Brain microvascular endothelial cell (primary cell): ENCODE measurements around the gene PGA4.

ENCODE experiments used
- DNase-seq: peaks from one replicate; pipeline ENCODE4 v3.0.0-alpha.2; 2020
- H3K27ac ChIP-seq: fragments of 250-450 bp; sonication (Bioruptor Pico); 2 replicates; pipeline ENCODE4 v1.5.1; 2020; ENCODE audit warnings: mild to moderate bottlenecking, moderate library complexity
- H3K27me3 ChIP-seq: fragments of 250-450 bp; sonication (Bioruptor Pico); replicated peaks from 2 replicates; pipeline ENCODE4 v1.5.1; 2020; ENCODE audit warnings: mild to moderate bottlenecking
- H3K36me3 ChIP-seq: fragments of 250-450 bp; sonication (Bioruptor Pico); replicated peaks from 2 replicates; pipeline ENCODE4 v1.5.1; 2020; ENCODE audit warnings: mild to moderate bottlenecking
- H3K4me3 ChIP-seq: 2 replicates; pipeline ENCODE4 v1.5.1; 2011; ENCODE audit warnings: low read depth, mild to moderate bottlenecking, control low read depth, low read length, moderate library complexity
- in situ Hi-C: cut with HindIII; loops from 2 replicates; pipeline ENCODE4 v1.10.0; 2017; ENCODE audit warnings: low sequenced_read_pairs, low pct_ligation_motif_present
- TF ChIP-seq, protein P1 (sequence below): IDR thresholded peaks from 2 replicates; pipeline ENCODE4 v1.5.1; 2011; ENCODE audit warnings: low read depth, mild to moderate bottlenecking, moderate library complexity, low read length, control low read depth, inconsistent platforms; ENCODE audit errors: missing control alignments

Gene PGA4

DNA sequence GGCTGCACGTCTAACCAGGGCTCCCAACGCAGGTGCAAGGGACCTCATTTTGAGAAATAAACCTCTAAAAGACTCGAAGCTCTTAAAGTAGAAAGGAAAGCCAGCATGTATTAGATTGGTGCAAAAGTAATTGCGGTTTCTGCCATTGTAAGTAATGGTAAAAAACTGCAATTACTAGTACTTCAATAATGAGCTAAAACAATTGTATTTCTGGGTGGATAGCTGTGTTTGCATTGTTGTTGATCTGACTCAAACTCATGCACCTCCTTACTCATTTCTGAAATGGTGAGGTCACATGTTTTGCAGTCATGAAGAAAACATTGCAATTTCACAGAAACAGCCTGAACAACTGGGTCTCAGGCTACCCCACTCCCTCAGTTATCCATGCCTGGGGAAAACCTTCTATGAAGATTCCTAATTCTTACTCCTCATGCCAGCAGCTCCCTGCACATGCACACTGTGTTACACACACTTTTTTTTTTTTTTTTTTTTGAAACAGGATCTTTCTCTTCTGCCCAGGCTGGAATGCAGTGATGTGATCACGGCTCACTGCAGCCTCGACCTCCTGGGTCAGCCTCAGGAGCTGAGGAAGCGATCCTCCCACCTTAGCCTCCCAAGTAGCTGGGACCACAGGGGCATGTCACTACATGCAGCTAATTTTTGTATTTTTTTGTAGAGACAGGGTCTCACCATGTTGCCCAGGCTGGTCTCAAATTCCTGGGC lies 48.4 kb downstream of the PGA4 start:
- in situ Hi-C loops: no loop called here
- Histone ChIP-seq H3K27me3 (no peaks in the 10 kb centered on the region), H3K36me3 (no peaks in the 10 kb centered on the region), H3K4me3 (no peak overlapping the region), H3K27ac (no peak overlapping the region)
- DNase-seq: no peak
- TF ChIP-seq, protein P1, sequence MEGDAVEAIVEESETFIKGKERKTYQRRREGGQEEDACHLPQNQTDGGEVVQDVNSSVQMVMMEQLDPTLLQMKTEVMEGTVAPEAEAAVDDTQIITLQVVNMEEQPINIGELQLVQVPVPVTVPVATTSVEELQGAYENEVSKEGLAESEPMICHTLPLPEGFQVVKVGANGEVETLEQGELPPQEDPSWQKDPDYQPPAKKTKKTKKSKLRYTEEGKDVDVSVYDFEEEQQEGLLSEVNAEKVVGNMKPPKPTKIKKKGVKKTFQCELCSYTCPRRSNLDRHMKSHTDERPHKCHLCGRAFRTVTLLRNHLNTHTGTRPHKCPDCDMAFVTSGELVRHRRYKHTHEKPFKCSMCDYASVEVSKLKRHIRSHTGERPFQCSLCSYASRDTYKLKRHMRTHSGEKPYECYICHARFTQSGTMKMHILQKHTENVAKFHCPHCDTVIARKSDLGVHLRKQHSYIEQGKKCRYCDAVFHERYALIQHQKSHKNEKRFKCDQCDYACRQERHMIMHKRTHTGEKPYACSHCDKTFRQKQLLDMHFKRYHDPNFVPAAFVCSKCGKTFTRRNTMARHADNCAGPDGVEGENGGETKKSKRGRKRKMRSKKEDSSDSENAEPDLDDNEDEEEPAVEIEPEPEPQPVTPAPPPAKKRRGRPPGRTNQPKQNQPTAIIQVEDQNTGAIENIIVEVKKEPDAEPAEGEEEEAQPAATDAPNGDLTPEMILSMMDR: no peak

DNA sequence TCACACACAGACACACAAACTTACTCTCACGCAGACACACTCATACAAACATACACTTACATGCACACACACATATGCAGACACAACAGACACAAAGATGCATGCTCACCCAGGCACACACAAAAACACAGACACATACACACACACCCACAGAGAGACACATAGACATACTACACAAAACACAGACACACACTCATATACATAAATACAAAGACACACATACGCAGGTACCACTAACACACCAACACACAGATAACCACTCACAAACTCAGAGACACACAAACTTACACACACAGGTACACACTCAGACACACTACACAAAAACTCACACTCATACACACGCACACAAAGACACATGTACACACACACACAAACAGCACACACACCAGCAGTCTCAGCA lies 50.6 kb downstream of the PGA4 start:
- Histone ChIP-seq H3K4me3 (no peak overlapping the region), H3K27ac (no peak overlapping the region), H3K27me3 (no peaks in the 10 kb centered on the region), H3K36me3 (no peaks in the 10 kb centered on the region)
- in situ Hi-C loops: no loop called here
- TF ChIP-seq, protein P1: no peak
- no peak for DNase-seq

DNA sequence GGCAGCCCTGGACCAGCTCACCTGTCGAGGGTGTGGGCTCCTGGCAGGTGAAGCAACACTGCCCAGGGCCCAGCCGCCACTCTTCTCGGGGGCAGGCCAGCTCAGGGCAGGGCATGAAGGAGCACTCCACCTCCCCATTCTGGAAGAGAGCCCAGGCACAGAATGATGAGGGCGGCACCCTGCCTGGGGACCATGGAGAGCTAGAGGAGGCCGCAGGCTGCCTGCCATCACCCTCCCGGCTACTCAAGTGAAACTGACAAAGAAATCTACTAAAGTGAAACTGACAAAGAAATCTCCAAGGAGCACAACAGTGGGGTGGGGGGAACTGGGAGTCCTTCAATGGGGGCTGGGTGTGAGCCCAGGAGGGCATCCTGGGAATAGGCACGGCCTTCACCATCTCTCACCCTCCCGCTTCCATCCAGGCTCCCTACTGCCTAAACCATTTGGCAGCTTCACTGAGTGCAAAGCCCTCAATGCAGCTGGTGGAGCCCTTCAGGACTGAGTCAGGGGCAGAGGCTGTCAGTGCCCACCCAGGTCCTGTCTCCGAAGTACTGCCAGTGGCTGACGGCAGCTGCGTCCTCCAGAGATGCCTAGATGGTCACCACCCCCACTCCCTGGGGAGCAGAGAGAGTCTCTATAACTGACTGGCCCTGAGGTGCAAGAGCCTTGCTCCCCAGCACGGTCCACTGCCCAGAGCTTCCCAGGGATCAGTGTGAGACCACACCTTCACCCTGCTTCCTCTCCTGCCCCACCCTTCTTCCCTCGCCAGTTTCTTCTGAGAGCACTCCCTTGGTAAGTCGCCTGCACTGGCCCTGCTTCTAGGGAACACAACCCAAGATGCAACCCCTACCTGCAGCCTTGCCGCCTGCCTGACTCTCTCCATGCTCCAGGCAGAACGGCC lies 51.3 kb downstream of the PGA4 start:
- no peak for DNase-seq
- Histone ChIP-seq H3K4me3 (no peak overlapping the region), H3K27ac (no peak overlapping the region), H3K27me3 (no peaks in the 10 kb centered on the region), H3K36me3 (no peaks in the 10 kb centered on the region)
- TF ChIP-seq, protein P1: no peak
- in situ Hi-C loops: no loop called here

DNA sequence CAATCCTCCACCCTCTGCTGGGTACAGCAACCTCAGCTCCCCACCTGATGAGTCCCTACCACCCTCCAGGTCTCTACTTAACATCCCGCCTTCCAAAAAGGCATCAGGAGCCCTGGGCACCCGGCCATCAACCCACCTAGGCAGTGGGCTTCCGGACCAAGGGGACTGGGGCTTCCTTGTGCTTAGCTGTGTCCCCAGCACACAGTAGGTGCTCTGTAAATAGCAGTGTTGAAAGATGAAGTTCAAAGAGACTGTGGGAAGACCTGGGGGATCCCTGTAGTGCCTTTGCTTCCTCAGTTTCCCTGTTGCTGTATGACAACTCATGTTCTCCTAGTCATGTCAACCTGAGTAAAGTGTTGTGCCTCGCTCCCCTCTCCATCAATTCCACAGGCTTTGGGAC lies 51.9 kb downstream of the PGA4 start:
- no peak for DNase-seq
- TF ChIP-seq, protein P1: no peak
- in situ Hi-C loops: no loop called here

DNA sequence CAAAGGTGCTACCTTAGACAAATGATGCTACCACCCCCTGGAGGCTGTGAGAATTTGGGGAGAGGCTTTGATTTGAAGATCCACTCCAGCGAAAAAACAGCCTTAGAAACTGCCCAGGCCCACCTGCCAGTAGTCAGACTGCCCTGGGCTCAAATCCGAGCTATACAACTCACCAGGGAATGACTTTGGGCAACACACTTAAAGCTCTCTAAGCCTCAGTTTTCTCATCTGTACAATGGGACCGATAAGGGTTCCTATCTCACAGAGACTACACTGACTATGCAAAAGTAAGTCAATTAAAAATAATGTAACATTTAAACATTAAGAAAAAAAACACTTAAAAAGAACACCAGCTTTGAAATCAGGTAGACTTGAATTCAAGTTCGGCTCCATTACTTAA lies 53.0 kb downstream of the PGA4 start:
- no peak for DNase-seq
- Histone ChIP-seq H3K4me3 (no peak overlapping the region), H3K27ac (no peak overlapping the region), H3K36me3 (no peaks in the 10 kb centered on the region), H3K27me3 (no peaks in the 10 kb centered on the region)
- TF ChIP-seq, protein P1: no peak
- in situ Hi-C loops: no loop called here

More for the DNA sequence above, 51.9 kb downstream of the PGA4 start:
- no peaks in the 10 kb centered on the region for H3K36me3 ChIP-seq
- H3K27me3 ChIP-seq: no peaks in the 10 kb centered on the region
- no peak overlapping the region for H3K27ac ChIP-seq
- H3K4me3 ChIP-seq: no peak overlapping the region
